HG02588 (cell line): ENCODE measurements around the gene PCDHGA5.
A peak's percentile ranks its signal among the peaks of the same experiment; 100 is the strongest.
"Not testable (repeated sequence)": the region's sequence is repeated elsewhere in the genome, so short reads cannot be mapped to it uniquely, and the experiment has no call there.

Source experiments
- ATAC-seq: cut with Tn5 transposase; IDR thresholded peaks from one replicate; pipeline ENCODE4 v1.9.1; 2021; ENCODE audit warnings: mild to moderate bottlenecking, moderate library complexity; ENCODE audit not compliant: unreplicated experiment

PCDHGA5 gene

GRCh38 chr5:141412854-141413539 lies 49.0 kb downstream of the PCDHGA5 start, which contains the start of gene PCDHGA10:
TSS of gene PCDHGA10 (plus strand) at chr5:141412987. CDS start at chr5:141413176, 189 bp downstream.
- peak; percentile 41 for ATAC-seq

GRCh38 chr5:141413540-141414069 lies 49.6 kb downstream of the PCDHGA5 start:
- no peak for ATAC-seq

DNA sequence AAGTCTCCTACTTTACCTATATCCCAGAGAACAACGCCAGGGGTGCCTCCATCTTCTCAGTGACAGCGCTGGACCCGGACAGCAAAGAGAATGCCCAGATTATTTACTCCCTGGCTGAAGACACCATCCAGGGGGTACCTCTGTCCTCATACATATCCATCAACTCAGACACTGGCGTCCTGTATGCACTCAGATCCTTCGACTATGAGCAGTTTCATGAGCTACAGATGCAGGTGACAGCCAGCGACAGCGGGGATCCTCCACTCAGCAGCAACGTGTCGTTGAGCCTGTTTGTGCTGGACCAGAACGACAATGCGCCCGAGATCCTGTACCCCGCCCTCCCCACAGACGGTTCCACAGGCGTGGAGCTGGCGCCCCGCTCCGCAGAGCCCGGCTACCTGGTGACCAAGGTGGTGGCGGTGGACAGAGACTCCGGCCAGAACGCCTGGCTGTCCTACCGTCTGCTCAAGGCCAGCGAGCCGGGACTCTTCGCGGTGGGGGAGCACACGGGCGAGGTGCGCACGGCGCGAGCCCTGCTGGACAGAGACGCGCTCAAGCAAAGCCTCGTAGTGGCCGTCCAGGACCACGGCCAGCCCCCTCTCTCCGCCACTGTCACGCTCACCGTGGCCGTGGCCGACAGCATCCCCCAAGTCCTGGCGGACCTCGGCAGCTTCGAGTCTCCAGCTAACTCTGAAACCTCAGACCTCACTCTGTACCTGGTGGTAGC lies 50.7 kb downstream of the PCDHGA5 start:
- not testable (repeated sequence) for ATAC-seq

DNA sequence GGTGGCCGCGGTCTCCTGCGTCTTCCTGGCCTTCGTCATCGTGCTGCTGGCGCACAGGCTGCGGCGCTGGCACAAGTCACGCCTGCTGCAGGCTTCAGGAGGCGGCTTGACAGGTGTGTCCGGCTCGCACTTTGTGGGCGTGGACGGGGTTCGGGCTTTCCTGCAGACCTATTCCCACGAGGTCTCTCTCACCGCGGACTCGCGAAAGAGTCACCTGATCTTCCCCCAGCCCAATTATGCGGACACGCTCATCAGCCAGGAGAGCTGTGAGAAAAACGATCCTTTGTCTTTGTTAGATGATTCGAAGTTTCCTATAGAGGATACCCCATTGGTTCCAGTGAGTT lies 51.3 kb downstream of the PCDHGA5 start:
- ATAC-seq: not testable (repeated sequence)
